HepG2 (cell line): Measurements from ENCODE around the gene WDCP. TPM values are rescaled to one million over a fixed set of nuclear protein-coding genes. Genes with fewer than 3 reads are reported as not detected.

Experiments used
- ARID4A ChIP-seq: sonication (generic); formaldehyde crosslinking; IDR thresholded peaks from 2 replicates; pipeline ENCODE4 v1.5.0; 2020; ENCODE audit warnings: mild to moderate bottlenecking, missing genetic modification reagents, borderline replicate concordance
- ATF3 ChIP-seq: sonication (generic); formaldehyde crosslinking; IDR thresholded peaks from 2 replicates; pipeline ENCODE4 v1.4.0; 2020; ENCODE audit warnings: missing genetic modification reagents
- GABPB1 ChIP-seq: IDR thresholded peaks from 2 replicates; pipeline ENCODE4 v1.6.1; 2016; ENCODE audit warnings: mild to moderate bottlenecking, missing genetic modification reagents, moderate library complexity, missing compliant biosample characterization
- MEIS1 ChIP-seq: sonication (generic); formaldehyde crosslinking; IDR thresholded peaks from 2 replicates; pipeline ENCODE4 v1.9.0; 2021; ENCODE audit warnings: mild to moderate bottlenecking, missing genetic modification reagents, moderate library complexity, borderline replicate concordance
- PAF1 ChIP-seq: IDR thresholded peaks from 2 replicates; pipeline ENCODE4 v1.6.1; 2016; ENCODE audit warnings: missing genetic modification reagents, missing compliant biosample characterization
- PHF8 ChIP-seq: sonication (generic); formaldehyde crosslinking; IDR thresholded peaks from 2 replicates; pipeline ENCODE4 v1.5.0; 2020; ENCODE audit warnings: missing genetic modification reagents
- RFX5 ChIP-seq: IDR thresholded peaks from 2 replicates; pipeline ENCODE4 v1.6.1; 2011; ENCODE audit warnings: low read depth, low read length, improper control_type of control experiment
- TAF1 ChIP-seq: sonication (generic); formaldehyde crosslinking; IDR thresholded peaks from 2 replicates; pipeline ENCODE4 v1.4.0; 2020; ENCODE audit warnings: missing genetic modification reagents
- UBTF ChIP-seq: sonication (generic); formaldehyde crosslinking; IDR thresholded peaks from 2 replicates; pipeline ENCODE4 v1.4.0; 2020; ENCODE audit warnings: mild to moderate bottlenecking, missing genetic modification reagents
- ZBTB25 ChIP-seq: IDR thresholded peaks from 2 replicates; pipeline ENCODE4 v1.6.1; 2018; ENCODE audit warnings: missing genetic modification reagents
- ZNF274 ChIP-seq: sonication (generic); formaldehyde crosslinking; IDR thresholded peaks from 2 replicates; pipeline ENCODE4 v1.5.1; 2020; ENCODE audit warnings: mild to moderate bottlenecking, missing genetic modification reagents
- ZNF337 ChIP-seq: sonication (generic); formaldehyde crosslinking; IDR thresholded peaks from 2 replicates; pipeline ENCODE4 v1.5.1; 2020; ENCODE audit warnings: missing genetic modification reagents, low read depth, mild to moderate bottlenecking, borderline replicate concordance
- ZNF552 ChIP-seq: sonication (generic); formaldehyde crosslinking; IDR thresholded peaks from 2 replicates; pipeline ENCODE4 v1.9.0; 2022; ENCODE audit warnings: missing genetic modification reagents, mild to moderate bottlenecking, borderline replicate concordance
- polyA plus RNA-seq, 8 experiments: library from polyadenylated mRNA; depleted of rRNA in 3 of 8; stranded (reverse) in 7 of 8; unstranded in 1 of 8; fragments of >200 nt; fragmentation: Illumina TruSeq in 4 of 8; extraction: Trizol in 4 of 8; gene quantifications; 2 replicates each; pipeline versions ENCODE4 v1.2.1 to v1.2.3, GENCODE V29; 2011 to 2016; ENCODE audit warnings: low read depth in 4 of 8, missing spikeins in 1 of 8, mixed read lengths in 1 of 8; ENCODE audit not compliant: insufficient read depth in 1 of 8
- total RNA-seq, 5 experiments: library from RNA; depleted of rRNA; stranded (reverse); fragments of >200 nt; fragmentation: Illumina TruSeq; extraction: Trizol; gene quantifications; 2 replicates each; pipeline ENCODE4 v1.2.3, GENCODE V29; 2016; ENCODE audit warnings: low read depth in 1 of 5
- TF ChIP-seq, protein P1 (sequence below): sonication (generic); formaldehyde crosslinking; IDR thresholded peaks from 2 replicates; pipeline ENCODE4 v1.4.0; 2020; ENCODE audit warnings: mild to moderate bottlenecking, missing genetic modification reagents
- TF ChIP-seq, protein P2 (sequence below): sonication (generic); formaldehyde crosslinking; IDR thresholded peaks from 2 replicates; pipeline ENCODE4 v1.5.1; 2020; ENCODE audit warnings: mild to moderate bottlenecking, missing genetic modification reagents

WDCP gene
- total and polyA plus RNA-seq, 2 of the 13 experiments (the other 11 are each of a cell fraction or from before 2014, with no cell fraction given) = 17.4 to 22.6 TPM

DNA sequence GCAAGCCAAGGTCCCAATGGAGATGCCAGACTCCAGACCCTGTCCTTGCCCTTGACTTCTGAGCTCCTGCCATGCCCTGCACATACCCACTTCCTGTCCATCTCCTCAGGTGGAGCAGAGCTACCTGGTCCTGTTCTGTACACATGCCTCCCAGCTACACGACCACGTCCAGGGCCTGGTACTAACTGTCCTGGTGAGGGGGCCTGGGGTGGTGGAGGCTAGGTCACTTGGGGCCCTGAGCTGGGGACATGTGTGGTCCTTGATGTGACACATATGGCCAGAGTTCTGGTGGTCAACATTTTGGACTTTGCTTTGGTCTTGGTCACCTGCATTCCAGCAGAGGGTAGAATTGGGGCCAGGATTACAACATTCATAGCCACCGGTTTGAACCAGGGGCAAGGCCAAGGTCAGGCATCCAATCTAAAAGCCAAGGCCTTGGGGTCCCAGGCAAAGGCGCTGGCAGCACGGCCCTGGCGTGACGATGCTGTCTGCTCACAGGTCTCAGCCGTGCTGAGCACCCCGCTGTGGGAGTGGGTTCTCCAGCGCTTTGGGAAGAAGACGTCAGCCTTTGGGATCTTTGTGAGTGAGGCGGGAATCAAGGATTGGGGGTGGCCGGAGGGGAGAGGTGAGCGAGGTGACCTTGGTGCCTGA is 24.7 kb downstream of the WDCP start (continued):
- TF ChIP-seq, protein P1, sequence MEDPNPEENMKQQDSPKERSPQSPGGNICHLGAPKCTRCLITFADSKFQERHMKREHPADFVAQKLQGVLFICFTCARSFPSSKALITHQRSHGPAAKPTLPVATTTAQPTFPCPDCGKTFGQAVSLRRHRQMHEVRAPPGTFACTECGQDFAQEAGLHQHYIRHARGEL (CRISPR knock-in tag) = peak; percentile 81; the same call in 1 of the 2 replicates
- no peak; the same call in 1 of the 2 replicates for TF ChIP-seq ZBTB25
- TF ChIP-seq ZNF552 (CRISPR knock-in tag) = no peak
- TF ChIP-seq MEIS1 = no peak
- no peak for TF ChIP-seq PAF1 (CRISPR knock-in tag)
- peak; percentile 69 for TF ChIP-seq ARID4A (CRISPR knock-in tag)
- TF ChIP-seq TAF1 (CRISPR knock-in tag) = no peak
- TF ChIP-seq GABPB1 (CRISPR knock-in tag) = peak; percentile 26; the same call in 1 of the 2 replicates
- no peak for TF ChIP-seq ZNF337 (CRISPR knock-in tag)
- TF ChIP-seq ATF3 (CRISPR knock-in tag) = no peak
- TF ChIP-seq UBTF (CRISPR knock-in tag) = peak; percentile 42; the same call in 1 of the 2 replicates
- no peak for TF ChIP-seq RFX5
- no peak for TF ChIP-seq PHF8
- no peak for TF ChIP-seq ZNF274 (CRISPR knock-in tag)
- TF ChIP-seq, protein P2, sequence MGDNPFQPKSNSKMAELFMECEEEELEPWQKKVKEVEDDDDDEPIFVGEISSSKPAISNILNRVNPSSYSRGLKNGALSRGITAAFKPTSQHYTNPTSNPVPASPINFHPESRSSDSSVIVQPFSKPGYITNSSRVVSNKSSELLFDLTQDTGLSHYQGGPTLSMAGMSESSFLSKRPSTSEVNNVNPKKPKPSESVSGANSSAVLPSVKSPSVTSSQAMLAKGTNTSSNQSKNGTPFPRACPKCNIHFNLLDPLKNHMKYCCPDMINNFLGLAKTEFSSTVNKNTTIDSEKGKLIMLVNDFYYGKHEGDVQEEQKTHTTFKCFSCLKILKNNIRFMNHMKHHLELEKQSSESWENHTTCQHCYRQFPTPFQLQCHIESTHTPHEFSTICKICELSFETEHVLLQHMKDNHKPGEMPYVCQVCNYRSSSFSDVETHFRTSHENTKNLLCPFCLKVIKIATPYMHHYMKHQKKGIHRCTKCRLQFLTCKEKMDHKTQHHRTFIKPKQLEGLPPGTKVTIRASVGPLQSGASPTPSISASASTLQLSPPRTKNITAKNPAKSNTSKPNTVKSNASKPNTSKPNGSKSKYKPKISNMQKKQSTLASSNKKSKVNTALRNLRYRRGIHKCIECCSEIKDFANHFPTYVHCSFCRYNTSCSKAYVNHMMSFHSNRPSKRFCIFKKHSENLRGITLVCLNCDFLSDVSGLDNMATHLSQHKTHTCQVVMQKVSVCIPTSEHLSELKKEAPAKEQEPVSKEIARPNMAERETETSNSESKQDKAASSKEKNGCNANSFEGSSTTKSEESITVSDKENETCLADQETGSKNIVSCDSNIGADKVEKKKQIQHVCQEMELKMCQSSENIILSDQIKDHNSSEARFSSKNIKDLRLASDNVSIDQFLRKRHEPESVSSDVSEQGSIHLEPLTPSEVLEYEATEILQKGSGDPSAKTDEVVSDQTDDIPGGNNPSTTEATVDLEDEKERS (CRISPR knock-in tag) = peak; percentile 66; the same call in 1 of the 2 replicates
